ENCODE measurements around the gene MYZAP. TPM values are rescaled to one million over a fixed set of nuclear protein-coding genes. Genes with fewer than 3 reads are reported as not detected.

Gene MYZAP
- total RNA-seq, 1 donor from 2014 or later = not detected

DNA sequence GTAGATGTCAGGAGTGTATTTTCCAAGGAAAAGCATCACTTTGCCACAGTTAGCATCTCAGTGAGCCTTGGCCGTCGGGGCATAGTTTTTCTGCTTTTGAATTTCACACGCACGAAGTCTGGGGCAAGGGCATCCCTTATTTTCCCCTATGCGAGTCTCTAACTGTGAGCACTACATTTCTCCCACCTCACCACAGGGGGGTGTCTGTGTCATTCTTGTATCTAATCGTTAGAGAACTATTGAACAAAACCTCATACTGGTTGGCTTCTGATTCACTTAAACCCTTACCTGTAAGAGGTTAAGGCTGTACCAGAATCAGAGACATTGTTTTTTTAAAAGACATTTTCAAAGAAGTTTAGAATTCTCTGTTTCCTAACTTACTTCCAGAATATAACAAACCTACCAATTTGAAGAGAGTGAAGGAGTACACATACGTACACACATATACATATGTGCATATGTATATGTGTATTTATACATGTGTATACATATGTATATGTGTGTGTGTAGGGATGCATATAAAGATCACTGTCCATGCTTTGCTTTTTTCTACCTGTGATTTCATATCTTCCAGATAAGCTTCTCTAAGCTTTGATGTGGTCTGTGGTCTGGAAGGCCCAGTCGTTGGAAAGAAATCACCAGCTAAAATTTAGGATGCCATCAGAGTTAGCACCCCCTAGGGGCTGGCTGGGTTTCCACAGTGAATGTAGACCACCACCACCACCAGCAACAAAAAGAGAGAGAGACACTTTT lies 49.4 kb downstream of the MYZAP start:
- TF ChIP-seq, protein P1, sequence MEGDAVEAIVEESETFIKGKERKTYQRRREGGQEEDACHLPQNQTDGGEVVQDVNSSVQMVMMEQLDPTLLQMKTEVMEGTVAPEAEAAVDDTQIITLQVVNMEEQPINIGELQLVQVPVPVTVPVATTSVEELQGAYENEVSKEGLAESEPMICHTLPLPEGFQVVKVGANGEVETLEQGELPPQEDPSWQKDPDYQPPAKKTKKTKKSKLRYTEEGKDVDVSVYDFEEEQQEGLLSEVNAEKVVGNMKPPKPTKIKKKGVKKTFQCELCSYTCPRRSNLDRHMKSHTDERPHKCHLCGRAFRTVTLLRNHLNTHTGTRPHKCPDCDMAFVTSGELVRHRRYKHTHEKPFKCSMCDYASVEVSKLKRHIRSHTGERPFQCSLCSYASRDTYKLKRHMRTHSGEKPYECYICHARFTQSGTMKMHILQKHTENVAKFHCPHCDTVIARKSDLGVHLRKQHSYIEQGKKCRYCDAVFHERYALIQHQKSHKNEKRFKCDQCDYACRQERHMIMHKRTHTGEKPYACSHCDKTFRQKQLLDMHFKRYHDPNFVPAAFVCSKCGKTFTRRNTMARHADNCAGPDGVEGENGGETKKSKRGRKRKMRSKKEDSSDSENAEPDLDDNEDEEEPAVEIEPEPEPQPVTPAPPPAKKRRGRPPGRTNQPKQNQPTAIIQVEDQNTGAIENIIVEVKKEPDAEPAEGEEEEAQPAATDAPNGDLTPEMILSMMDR (IDR thresholded peaks at IDR 0.05; ENCODE audit: partially characterized antibody, unreplicated experiment) = peak; percentile 43
- Mint-ChIP-seq H3K36me3 (ENCODE audit: unreplicated experiment) (no peaks in the 10 kb centered on the region), H3K9me3 (ENCODE audit: unreplicated experiment) (no peaks in the 10 kb centered on the region), H3K27ac (ENCODE audit: unreplicated experiment) (no peak overlapping the region), H3K27me3 (ENCODE audit: unreplicated experiment) (peaks cover 2% of the 10 kb centered on the region), H3K4me1 (ENCODE audit: low read depth, unreplicated experiment) (no peaks in the 10 kb centered on the region), H3K4me3 (ENCODE audit: unreplicated experiment) (no peak overlapping the region)
- no peak for DNase-seq

DNA sequence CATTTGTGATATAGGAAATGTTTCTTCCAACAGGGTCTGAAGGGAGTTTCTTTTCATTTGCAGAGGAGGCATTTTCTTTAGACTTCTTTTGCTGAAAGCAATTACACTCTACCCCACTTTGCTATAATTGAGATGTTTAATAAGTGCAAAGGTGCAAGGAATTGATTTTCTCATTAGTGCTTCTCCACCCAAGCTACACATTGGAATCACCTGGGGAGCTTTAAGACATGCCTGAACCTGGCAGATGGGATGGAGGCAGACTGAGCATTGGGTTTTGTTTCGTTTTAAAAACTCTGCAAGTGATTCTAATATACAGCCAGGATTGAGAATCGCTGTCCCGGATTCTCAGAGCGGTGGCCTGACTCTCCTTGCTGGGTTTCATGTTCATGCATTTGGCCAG lies 52.1 kb downstream of the MYZAP start:
- H3K27ac Mint-ChIP-seq (ENCODE audit: unreplicated experiment) = no peak overlapping the region
- H3K36me3 Mint-ChIP-seq (ENCODE audit: unreplicated experiment) = no peaks in the 10 kb centered on the region
- H3K27me3 Mint-ChIP-seq (ENCODE audit: unreplicated experiment) = no peaks in the 10 kb centered on the region
- TF ChIP-seq, protein P1 (IDR thresholded peaks at IDR 0.05; ENCODE audit: partially characterized antibody, unreplicated experiment) = no peak
- H3K9me3 Mint-ChIP-seq (ENCODE audit: unreplicated experiment) = no peaks in the 10 kb centered on the region
- no peaks in the 10 kb centered on the region for H3K4me1 Mint-ChIP-seq (ENCODE audit: low read depth, unreplicated experiment)
- no peak overlapping the region for H3K4me3 Mint-ChIP-seq (ENCODE audit: unreplicated experiment)
- no peak for DNase-seq

DNA sequence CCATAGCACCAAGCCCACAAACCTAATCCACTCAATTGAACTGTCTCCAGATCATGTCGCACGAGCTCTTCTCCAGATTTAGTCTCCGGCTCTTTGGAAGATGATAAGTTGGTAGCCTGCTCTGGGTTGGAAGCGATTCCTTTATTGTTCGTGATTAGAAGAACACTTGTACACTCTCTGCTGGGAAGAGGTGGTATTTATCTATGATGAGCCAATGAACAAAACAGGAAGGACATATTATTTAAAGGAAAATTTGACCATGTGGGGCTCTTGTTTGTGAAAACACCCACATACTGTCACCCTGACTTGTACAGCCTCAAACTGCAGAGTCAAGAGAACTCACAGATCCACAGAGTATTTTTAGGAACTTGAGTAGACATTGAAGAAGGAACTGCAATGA lies 54.4 kb downstream of the MYZAP start:
- H3K9me3 Mint-ChIP-seq (ENCODE audit: unreplicated experiment) = no peaks in the 10 kb centered on the region
- no peak overlapping the region for H3K4me3 Mint-ChIP-seq (ENCODE audit: unreplicated experiment)
- TF ChIP-seq, protein P1 (IDR thresholded peaks at IDR 0.05; ENCODE audit: partially characterized antibody, unreplicated experiment) = no peak
- H3K4me1 Mint-ChIP-seq (ENCODE audit: low read depth, unreplicated experiment) = no peaks in the 10 kb centered on the region
- H3K27ac Mint-ChIP-seq (ENCODE audit: unreplicated experiment) = no peak overlapping the region
- no peaks in the 10 kb centered on the region for H3K36me3 Mint-ChIP-seq (ENCODE audit: unreplicated experiment)
- H3K27me3 Mint-ChIP-seq (ENCODE audit: unreplicated experiment) = no peaks in the 10 kb centered on the region
- no peak for DNase-seq

DNA sequence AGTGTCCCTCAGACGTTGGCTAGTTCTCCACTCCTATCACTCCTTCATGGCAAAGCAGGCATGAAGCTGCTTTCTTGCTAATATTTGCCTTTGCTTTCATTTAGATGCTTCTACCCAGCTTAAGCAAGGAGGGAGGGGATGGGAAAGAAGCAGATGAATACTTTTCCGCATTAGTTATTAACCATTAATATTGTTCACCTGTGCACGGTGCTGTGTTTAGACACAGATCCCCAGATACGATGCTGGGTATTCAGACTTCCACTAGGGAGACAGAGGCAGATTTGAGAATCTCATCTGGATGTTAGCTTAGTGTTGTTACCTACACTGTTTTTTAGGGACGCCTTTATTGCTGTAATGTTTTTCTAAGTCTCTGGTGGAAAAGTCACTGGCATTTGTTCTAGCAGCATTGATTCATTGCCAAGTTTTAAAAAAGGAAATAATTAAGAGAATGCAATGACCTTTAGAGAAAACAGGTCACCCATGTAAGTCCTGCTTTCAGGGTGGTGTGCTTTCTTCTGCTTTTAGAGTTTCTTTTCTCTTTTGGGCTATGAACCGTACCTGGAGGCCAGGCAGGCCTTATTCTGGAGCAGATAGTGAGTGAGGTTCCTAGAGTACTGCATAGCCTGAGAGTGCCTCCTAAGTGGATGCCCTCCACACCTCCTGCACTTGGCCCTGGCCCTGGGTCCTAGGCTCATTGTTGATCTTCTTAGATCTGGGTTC lies 55.5 kb downstream of the MYZAP start:
- TF ChIP-seq, protein P1 (IDR thresholded peaks at IDR 0.05; ENCODE audit: partially characterized antibody, unreplicated experiment) = no peak
- no peak overlapping the region for H3K27ac Mint-ChIP-seq (ENCODE audit: unreplicated experiment)
- no peaks in the 10 kb centered on the region for H3K4me1 Mint-ChIP-seq (ENCODE audit: low read depth, unreplicated experiment)
- H3K27me3 Mint-ChIP-seq (ENCODE audit: unreplicated experiment) = no peaks in the 10 kb centered on the region
- H3K36me3 Mint-ChIP-seq (ENCODE audit: unreplicated experiment) = no peaks in the 10 kb centered on the region
- DNase-seq = no peak
- no peaks in the 10 kb centered on the region for H3K9me3 Mint-ChIP-seq (ENCODE audit: unreplicated experiment)
- H3K4me3 Mint-ChIP-seq (ENCODE audit: unreplicated experiment) = no peak overlapping the region

DNA sequence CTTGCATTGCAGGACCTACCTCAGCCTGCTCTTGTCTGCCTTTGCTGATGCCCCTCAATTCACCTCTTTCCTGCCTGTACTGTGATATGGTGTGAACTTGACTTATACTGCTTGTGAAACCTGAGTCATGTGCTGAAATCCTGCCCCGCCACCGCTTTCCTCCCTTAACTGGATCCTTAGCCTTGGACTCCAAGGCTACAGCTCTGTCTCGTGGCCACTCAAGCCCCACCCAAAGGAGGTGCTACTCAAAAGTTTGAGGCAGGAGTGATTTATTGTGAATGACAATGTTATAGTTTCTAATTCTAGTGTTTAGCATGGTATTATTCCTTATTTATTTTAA lies 56.1 kb downstream of the MYZAP start:
- Mint-ChIP-seq H3K9me3 (ENCODE audit: unreplicated experiment) (no peaks in the 10 kb centered on the region), H3K4me3 (ENCODE audit: unreplicated experiment) (no peak overlapping the region), H3K36me3 (ENCODE audit: unreplicated experiment) (no peaks in the 10 kb centered on the region), H3K4me1 (ENCODE audit: low read depth, unreplicated experiment) (no peaks in the 10 kb centered on the region), H3K27me3 (ENCODE audit: unreplicated experiment) (no peaks in the 10 kb centered on the region), H3K27ac (ENCODE audit: unreplicated experiment) (no peak overlapping the region)
- DNase-seq = no peak
- TF ChIP-seq, protein P1 (IDR thresholded peaks at IDR 0.05; ENCODE audit: partially characterized antibody, unreplicated experiment) = no peak
